Measurements from ENCODE around the gene DNAJC16.

GRCh38 chr1:15488371-15488770, 38.3 kb upstream of the DNAJC16 start:
- no peak for TF ChIP-seq CTCF (IDR thresholded peaks at IDR 0.05)
- no peak for TF ChIP-seq POLR2A (IDR thresholded peaks at IDR 0.05)
